Vagina (tissue), 2 donors: ENCODE measurements around the gene GFER.

ENCODE experiments used
- POLR2A ChIP-seq, 2 donors: fragments of 450-650 bp; IDR thresholded peaks; one replicate each; pipeline ENCODE4 v1.6.1; 2017; ENCODE audit warnings: antibody characterized with exemption in 2 of 2, mild to moderate bottlenecking in 2 of 2, moderate library complexity in 2 of 2
- POLR2AphosphoS5 ChIP-seq, 2 donors: sonication (generic); formaldehyde crosslinking; IDR thresholded peaks; one replicate each; pipeline ENCODE4 v1.9.0; 2017; ENCODE audit warnings: antibody characterized with exemption in 2 of 2, mild to moderate bottlenecking in 2 of 2, low read depth in 1 of 2; ENCODE audit not compliant: insufficient read depth in 1 of 2

GRCh38 chr16:1998852-1999801 is 15.1 kb downstream of the GFER start:
- TF ChIP-seq POLR2AphosphoS5 (IDR thresholded peaks at IDR 0.05; ENCODE audit: insufficient read depth in 1 of 2, low read depth in 1 of 2) = no peak
- no peak for TF ChIP-seq POLR2A (IDR thresholded peaks at IDR 0.05)
